ENCODE data around the gene CBFA2T3. TPM values are rescaled to one million over a fixed set of nuclear protein-coding genes. Genes with fewer than 3 reads are reported as not detected.

The CBFA2T3 gene
- total and polyA plus RNA-seq, 2 of the 8 experiments (the other 6 are each of a cell fraction or from before 2014, with no cell fraction given): 0.51 to 1.3 TPM

DNA sequence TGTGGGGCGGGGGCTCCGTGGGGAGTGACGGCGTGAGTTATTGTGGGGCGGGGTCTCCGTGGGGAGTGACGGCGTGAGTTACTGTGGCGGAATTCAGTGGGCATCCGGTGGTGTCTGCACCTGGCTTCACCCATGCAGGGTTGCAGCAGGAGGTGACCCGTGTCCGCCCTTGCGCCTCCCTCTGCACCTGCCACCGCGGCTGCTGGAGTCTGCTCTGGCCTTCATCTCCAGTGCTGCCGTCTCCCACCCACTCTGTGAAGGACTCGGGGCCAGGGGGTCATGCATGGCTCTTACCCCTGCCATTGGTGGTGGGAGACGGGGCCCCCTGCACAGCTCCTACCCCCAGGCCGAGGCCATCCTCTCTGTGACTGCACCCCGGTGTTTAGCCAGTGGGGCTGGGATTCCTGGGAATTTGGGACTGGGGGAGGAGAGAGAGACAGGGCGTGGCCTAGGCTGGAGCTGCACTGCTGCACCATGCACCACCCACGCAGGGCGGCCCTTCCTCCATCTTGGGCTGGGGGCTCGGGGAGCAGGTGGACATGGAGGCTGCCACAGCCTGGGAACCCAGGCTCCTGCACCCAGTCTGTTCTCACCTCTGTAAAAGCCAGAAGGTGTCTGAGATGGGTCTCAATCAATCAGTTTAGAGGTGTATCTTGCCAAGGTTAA is 109.3 kb downstream of the CBFA2T3 start:
- Histone ChIP-seq H2BK12ac (ENCODE audit: low read depth, low read length) (no peak overlapping the region), H2BK20ac (ENCODE audit: low read length) (no peak overlapping the region), H4K20me1 (replicated peaks in 1 of 2; ENCODE audit: control insufficient read depth in 1 of 2, insufficient read depth in 2 of 2, low read length in 2 of 2) (no peaks in the 10 kb centered on the region), H3K4ac (replicated peaks; ENCODE audit: insufficient read length, low read depth, low read length) (no peak overlapping the region), H4K91ac (replicated peaks; ENCODE audit: insufficient read length, low read length) (no peak overlapping the region), H3K23me2 (ENCODE audit: low read depth, low read length) (no peaks in the 10 kb centered on the region), H2AK5ac (ENCODE audit: low read depth, low read length) (no peak overlapping the region), H4K5ac (ENCODE audit: insufficient read length, low read depth, low read length) (no peak overlapping the region), H3K56ac (replicated peaks; ENCODE audit: insufficient read length, low read depth, low read length) (no peak overlapping the region), H3K4me1 (replicated peaks in 1 of 4; ENCODE audit: control insufficient read depth in 3 of 4, insufficient read depth in 4 of 4, low read length in 3 of 4) (no peaks in the 10 kb centered on the region; a peak in 1 of 7 replicates), H3K79me2 (ENCODE audit: control insufficient read depth in 1 of 2, insufficient read depth in 2 of 2, low read length in 2 of 2) (no peaks in the 10 kb centered on the region), H2BK120ac (replicated peaks; ENCODE audit: low read depth, low read length) (no peak overlapping the region), H3K23ac (ENCODE audit: insufficient read length) (no peak overlapping the region), H3K14ac (ENCODE audit: insufficient read length) (no peak overlapping the region), H3K27me3 (replicated peaks in 1 of 4; ENCODE audit: control insufficient read depth in 3 of 4, extremely low read depth in 1 of 4, insufficient read depth in 3 of 4, low read length in 3 of 4) (no peaks in the 10 kb centered on the region), H2BK5ac (ENCODE audit: low read depth, low read length) (no peak overlapping the region), H3K4me2 (ENCODE audit: insufficient read depth in 1 of 2, low read depth in 2 of 2, low read length in 2 of 2) (no peak overlapping the region), H3K27ac (ENCODE audit: low read depth, low read length) (no peak overlapping the region), H3K9ac (replicated peaks in 1 of 4; ENCODE audit: extremely low read depth in 1 of 4, low read depth in 3 of 4, low read length in 3 of 4) (no peak overlapping the region), H3K79me1 (ENCODE audit: low read depth, low read length) (no peaks in the 10 kb centered on the region), H3K4me3 (ENCODE audit: extremely low read depth in 1 of 4, insufficient read depth in 2 of 4, low read depth in 3 of 4, low read length in 4 of 4) (no peak overlapping the region), H4K8ac (ENCODE audit: extremely low read depth, insufficient read depth, low read length) (no peak overlapping the region; the same call in 1 of the 2 replicates), H3K18ac (ENCODE audit: extremely low read depth, low read length) (no peak overlapping the region), H2BK15ac (ENCODE audit: low read length) (no peak overlapping the region), H3K36me3 (ENCODE audit: control insufficient read depth in 2 of 4, insufficient read depth in 4 of 4, low read length in 3 of 4) (no peaks in the 10 kb centered on the region), H2AFZ (ENCODE audit: low read length) (no peak overlapping the region), H3K9me3 (ENCODE audit: insufficient read depth in 2 of 2, low read depth in 1 of 2, low read length in 1 of 2) (no peaks in the 10 kb centered on the region)
- WGBS, 2 experiments (ENCODE audit: extremely low coverage in 1 of 2, insufficient coverage in 1 of 2, insufficient read length in 1 of 2, insufficient replicate concordance in 2 of 2, low coverage in 1 of 2, low lambda C conversion rate in 2 of 2, missing lambda C conversion rate in 1 of 2): 90% methylated on average over 22 of the region's 24 CpGs; no CpG with 5 or more reads in 1 of the 2 experiments
- ChIA-PET CTCF (ENCODE audit: partially characterized antibody) (interaction anchor here (4.1 kb wide), 1 partner anchor 10 kb away, joined by 18 read pairs; no protein-coding TSS in a partner anchor), POLR2A (ENCODE audit: partially characterized antibody) (no interaction called here)
- TF ChIP-seq, protein P1, sequence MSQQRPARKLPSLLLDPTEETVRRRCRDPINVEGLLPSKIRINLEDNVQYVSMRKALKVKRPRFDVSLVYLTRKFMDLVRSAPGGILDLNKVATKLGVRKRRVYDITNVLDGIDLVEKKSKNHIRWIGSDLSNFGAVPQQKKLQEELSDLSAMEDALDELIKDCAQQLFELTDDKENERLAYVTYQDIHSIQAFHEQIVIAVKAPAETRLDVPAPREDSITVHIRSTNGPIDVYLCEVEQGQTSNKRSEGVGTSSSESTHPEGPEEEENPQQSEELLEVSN (IDR thresholded peaks at IDR 0.05): no peak
- TF ChIP-seq NANOG (IDR thresholded peaks at IDR 0.05; ENCODE audit: insufficient read depth, low read depth, low read length, poor library complexity, severe bottlenecking) (no peak), TBP (IDR thresholded peaks at IDR 0.05; ENCODE audit: low read depth, low read length) (no peak), BCL11A (IDR thresholded peaks at IDR 0.05; ENCODE audit: low read depth in 2 of 2, low read length in 2 of 2) (no peak), SUZ12 (IDR thresholded peaks at IDR 0.05; ENCODE audit: low read length) (no peak), RXRA (IDR thresholded peaks at IDR 0.05; ENCODE audit: insufficient read depth, low read depth, low read length) (no peak), TEAD4 (IDR thresholded peaks at IDR 0.05; ENCODE audit: low read depth, low read length) (no peak), SIX5 (IDR thresholded peaks at IDR 0.05; ENCODE audit: low read depth, low read length) (no peak), TAF1 (IDR thresholded peaks at IDR 0.05; ENCODE audit: low read depth, low read length) (no peak), SP2 (IDR thresholded peaks at IDR 0.05; ENCODE audit: low read length) (no peak), KDM5A (IDR thresholded peaks at IDR 0.05; ENCODE audit: low read length) (no peak)
- TF ChIP-seq, protein P2, sequence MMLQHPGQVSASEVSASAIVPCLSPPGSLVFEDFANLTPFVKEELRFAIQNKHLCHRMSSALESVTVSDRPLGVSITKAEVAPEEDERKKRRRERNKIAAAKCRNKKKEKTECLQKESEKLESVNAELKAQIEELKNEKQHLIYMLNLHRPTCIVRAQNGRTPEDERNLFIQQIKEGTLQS (IDR thresholded peaks at IDR 0.05; ENCODE audit: insufficient read depth, low read depth, low read length): no peak
- DNase-seq (ENCODE audit: low read depth in 1 of 2, low spot score in 2 of 2) (no peak), FAIRE-seq (no peak)
